Rectal smooth muscle tissue (tissue), 1 donor: ENCODE data around the gene DNAJB5.
A peak's percentile ranks its signal among the peaks of the same experiment; 100 is the strongest.
"Not testable (repeated sequence)": the region's sequence is repeated elsewhere in the genome, so short reads cannot be mapped to it uniquely, and the experiment has no call there.

ENCODE experiments used
- H3K27ac ChIP-seq: one replicate; pipeline ENCODE4 v1.7.0; 2013; ENCODE audit warnings: low read depth, low read length, inconsistent platforms
- H3K27me3 ChIP-seq: one replicate; pipeline ENCODE4 v1.7.0; 2013; ENCODE audit warnings: low read length; ENCODE audit not compliant: control insufficient read depth, insufficient read depth
- H3K36me3 ChIP-seq: one replicate; pipeline ENCODE4 v1.7.0; 2013; ENCODE audit warnings: low read length; ENCODE audit not compliant: control insufficient read depth, insufficient read depth
- H3K4me1 ChIP-seq: one replicate; pipeline ENCODE4 v1.7.0; 2013; ENCODE audit warnings: low read length; ENCODE audit not compliant: control insufficient read depth, insufficient read depth
- H3K4me3 ChIP-seq: one replicate; pipeline ENCODE4 v1.7.0; 2013; ENCODE audit warnings: low read length
- H3K9ac ChIP-seq: one replicate; pipeline ENCODE4 v1.7.0; 2013; ENCODE audit warnings: low read length

The DNAJB5 gene

GRCh38 chr9:34989003-34989945 lies at the start of gene DNAJB5:
DNAJB5 (plus strand) TSS chr9:34989745; CDS start chr9:34990631, 886 bp downstream.
- Histone ChIP-seq H3K4me1 (peaks cover 33% of the 10 kb centered on the region), H3K4me3 (peak within 1 kb of the TSS; percentile 76), H3K27ac (peak within 1 kb of the TSS; percentile 99), H3K27me3 (no peaks in the 10 kb centered on the region), H3K9ac (peak within 1 kb of the TSS; percentile 76), H3K36me3 (no peaks in the 10 kb centered on the region)

DNA sequence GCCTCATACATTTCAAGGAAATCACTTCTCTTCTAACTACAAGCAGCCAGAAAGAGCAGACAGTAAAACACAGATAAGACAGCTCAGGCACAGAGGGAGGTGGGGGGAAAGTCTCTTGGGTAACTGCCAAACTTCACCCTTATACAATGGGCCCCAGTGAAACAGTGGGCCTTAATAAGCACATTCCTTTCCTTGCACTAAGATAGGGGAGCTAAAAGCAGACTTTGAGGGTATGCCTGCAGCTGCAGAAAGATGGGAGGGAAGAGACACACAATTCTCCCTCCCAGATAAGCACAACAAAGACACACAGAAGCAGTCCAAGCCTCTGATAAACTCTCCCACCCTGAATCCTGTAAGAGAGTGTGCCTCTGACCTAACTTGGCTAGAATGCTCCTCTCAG lies 49.6 kb upstream of the DNAJB5 start:
- not testable (repeated sequence) for H3K9ac ChIP-seq, H3K4me1 ChIP-seq, H3K36me3 ChIP-seq, H3K27ac ChIP-seq, H3K4me3 ChIP-seq, H3K27me3 ChIP-seq

DNA sequence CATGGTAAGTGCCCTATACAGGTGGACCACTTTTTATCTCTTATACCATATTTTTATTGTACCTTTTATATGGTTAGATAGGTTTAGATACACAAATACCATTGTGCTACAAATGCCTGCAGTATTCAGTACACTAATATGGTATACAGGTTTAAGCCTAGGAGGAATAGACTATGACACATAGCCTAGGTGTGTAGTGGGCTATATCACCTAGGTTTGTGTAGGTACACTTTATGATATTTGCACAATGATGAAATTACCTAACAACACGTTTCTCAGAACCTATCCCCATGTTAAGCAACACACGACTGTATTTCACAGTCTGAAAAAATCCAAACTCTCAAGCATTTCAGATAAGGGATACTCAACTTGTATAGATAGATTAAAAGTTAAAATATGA lies 41.1 kb upstream of the DNAJB5 start:
- Histone ChIP-seq H3K4me1 (no peaks in the 10 kb centered on the region), H3K27ac (no peak overlapping the region), H3K9ac (no peak overlapping the region), H3K4me3 (no peak overlapping the region), H3K27me3 (no peaks in the 10 kb centered on the region), H3K36me3 (no peaks in the 10 kb centered on the region)

- peaks cover 10% of the 10 kb centered on the region for H3K27me3 ChIP-seq
- H3K9ac ChIP-seq: no peak overlapping the region
- no peak overlapping the region for H3K27ac ChIP-seq
- no peak overlapping the region for H3K4me3 ChIP-seq
- no peaks in the 10 kb centered on the region for H3K36me3 ChIP-seq
- peaks cover 2% of the 10 kb centered on the region for H3K4me1 ChIP-seq
These were observed 35.3 kb upstream of the DNAJB5 start for GRCh38 chr9:34954225-34954624.

DNA sequence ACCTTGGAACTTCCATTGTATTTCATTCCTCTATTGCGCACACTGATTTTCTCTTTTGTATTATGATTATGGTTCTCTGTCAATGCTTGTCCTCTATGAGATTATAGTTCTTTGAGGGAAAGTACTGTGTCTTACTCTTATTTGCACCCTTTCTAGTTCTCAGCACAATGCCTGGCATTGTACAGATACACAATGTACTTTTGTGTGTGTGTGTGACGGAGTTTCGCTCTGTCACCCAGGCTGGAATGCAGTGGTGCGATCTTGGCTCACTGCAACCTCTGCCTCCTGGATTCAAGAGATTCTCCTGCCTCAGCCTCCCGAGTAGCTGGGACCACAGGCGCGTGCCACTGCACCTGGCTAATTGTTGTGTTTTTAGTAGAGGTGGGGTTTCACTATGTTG lies 33.5 kb upstream of the DNAJB5 start:
- H3K9ac ChIP-seq, H3K4me3 ChIP-seq, H3K27ac ChIP-seq, H3K4me1 ChIP-seq, H3K36me3 ChIP-seq: not testable (repeated sequence)
- peaks cover 15% of the 10 kb centered on the region for H3K27me3 ChIP-seq

GRCh38 chr9:34956648-34957047 lies 32.9 kb upstream of the DNAJB5 start:
- Histone ChIP-seq H3K27me3 (peaks cover 15% of the 10 kb centered on the region), H3K36me3 (no peaks in the 10 kb centered on the region), H3K27ac (no peak overlapping the region), H3K9ac (no peak overlapping the region), H3K4me1 (peaks cover 2% of the 10 kb centered on the region), H3K4me3 (no peak overlapping the region)

- no peak within 1 kb of the TSS for H3K27ac ChIP-seq
- H3K4me1 ChIP-seq: peaks cover 2% of the 10 kb centered on the region
- H3K9ac ChIP-seq: no peak within 1 kb of the TSS
- peak within 1 kb of the TSS; percentile 38 for H3K4me3 ChIP-seq
- no peaks in the 10 kb centered on the region for H3K36me3 ChIP-seq
- H3K27me3 ChIP-seq: peaks cover 15% of the 10 kb centered on the region
These were observed 31.8 kb upstream of the DNAJB5 start, which contains the start of gene PHF24 for GRCh38 chr9:34957492-34958410. PHF24 (plus strand) TSS chr9:34958285; CDS start chr9:34971299, 13,014 bp downstream.

DNA sequence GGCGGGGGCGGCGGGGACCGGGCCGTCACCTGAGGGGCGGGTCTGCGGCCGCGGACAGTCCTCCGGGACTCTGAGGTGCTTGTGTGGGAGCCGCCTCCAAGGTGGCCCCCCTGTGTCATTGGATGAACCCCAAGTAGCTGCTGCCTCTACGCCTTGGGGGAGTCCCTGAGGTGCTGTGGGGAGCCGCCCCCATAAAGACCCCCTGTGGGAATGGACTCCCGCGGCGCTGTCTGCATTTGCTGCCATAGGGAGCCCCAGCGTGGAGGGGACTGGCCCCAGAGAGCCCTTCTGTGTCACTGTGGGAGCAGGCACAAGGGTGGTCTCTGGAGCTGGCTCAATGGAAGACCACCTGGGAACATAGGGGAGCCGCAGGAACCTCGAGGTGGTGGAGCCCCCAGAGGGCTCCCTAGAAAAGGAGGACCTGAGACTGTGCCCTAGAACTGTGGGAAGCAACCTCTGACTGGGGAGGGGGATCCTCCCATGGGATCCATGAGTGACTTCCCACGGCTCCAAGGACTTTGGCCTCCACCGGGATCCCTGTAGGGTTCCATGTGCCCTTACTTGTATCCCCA lies 31.0 kb upstream of the DNAJB5 start:
- H3K4me1 ChIP-seq: peaks cover 2% of the 10 kb centered on the region
- H3K27ac ChIP-seq: no peak overlapping the region
- H3K9ac ChIP-seq: no peak overlapping the region
- peaks cover 15% of the 10 kb centered on the region for H3K27me3 ChIP-seq
- no peaks in the 10 kb centered on the region for H3K36me3 ChIP-seq
- H3K4me3 ChIP-seq: peak overlapping the region; percentile 38

DNA sequence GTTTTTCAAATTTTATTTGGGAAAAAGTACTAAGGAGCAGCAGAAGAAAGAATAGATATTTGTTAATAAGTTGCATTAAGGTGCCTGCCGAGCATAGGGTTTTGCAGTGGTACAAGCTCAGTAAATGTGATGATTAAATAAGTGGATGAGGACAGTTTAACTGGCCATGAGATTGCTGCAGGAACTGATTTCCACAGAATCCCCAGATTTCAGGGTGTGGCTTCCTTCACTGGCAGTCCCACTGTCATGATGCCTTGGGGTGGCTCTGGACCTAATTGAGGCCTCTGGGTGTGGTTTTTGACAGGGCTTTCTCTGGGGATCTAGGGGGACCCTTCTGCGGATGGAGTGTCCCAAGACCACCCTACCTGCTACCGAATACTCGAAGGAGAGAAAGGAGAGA lies 30.1 kb upstream of the DNAJB5 start:
- no peak overlapping the region for H3K9ac ChIP-seq
- no peak overlapping the region for H3K27ac ChIP-seq

GRCh38 chr9:34961574-34962490 lies 27.7 kb upstream of the DNAJB5 start:
- no peak overlapping the region for H3K27ac ChIP-seq

More for the DNA sequence above, 30.1 kb upstream of the DNAJB5 start:
- peaks cover 15% of the 10 kb centered on the region for H3K27me3 ChIP-seq
- no peak overlapping the region for H3K4me3 ChIP-seq
- H3K36me3 ChIP-seq: no peaks in the 10 kb centered on the region
- H3K4me1 ChIP-seq: peaks cover 2% of the 10 kb centered on the region

GRCh38 chr9:34962546-34962945 lies 27.0 kb upstream of the DNAJB5 start:
- no peaks in the 10 kb centered on the region for H3K4me1 ChIP-seq
- no peak overlapping the region for H3K27ac ChIP-seq
- H3K36me3 ChIP-seq: no peaks in the 10 kb centered on the region
- peaks cover 12% of the 10 kb centered on the region for H3K27me3 ChIP-seq
- H3K4me3 ChIP-seq: no peak overlapping the region
- no peak overlapping the region for H3K9ac ChIP-seq

More at GRCh38 chr9:34961574-34962490, 27.7 kb upstream of the DNAJB5 start:
- Histone ChIP-seq H3K9ac (no peak overlapping the region), H3K4me3 (no peak overlapping the region), H3K36me3 (no peaks in the 10 kb centered on the region), H3K27me3 (peaks cover 15% of the 10 kb centered on the region), H3K4me1 (peaks cover 2% of the 10 kb centered on the region)
